GM19238 (cell line): ENCODE results near the gene SLC5A9.
"Not testable (repeated sequence)": the region's sequence is repeated elsewhere in the genome, so short reads cannot be mapped to it uniquely, and the experiment has no call there.

Experiments used
- DNase-seq: peaks from one replicate; pipeline ENCODE4 v3.0.0; 2011; ENCODE audit warnings: low spot score; ENCODE audit not compliant: insufficient read length

SLC5A9 gene

DNA sequence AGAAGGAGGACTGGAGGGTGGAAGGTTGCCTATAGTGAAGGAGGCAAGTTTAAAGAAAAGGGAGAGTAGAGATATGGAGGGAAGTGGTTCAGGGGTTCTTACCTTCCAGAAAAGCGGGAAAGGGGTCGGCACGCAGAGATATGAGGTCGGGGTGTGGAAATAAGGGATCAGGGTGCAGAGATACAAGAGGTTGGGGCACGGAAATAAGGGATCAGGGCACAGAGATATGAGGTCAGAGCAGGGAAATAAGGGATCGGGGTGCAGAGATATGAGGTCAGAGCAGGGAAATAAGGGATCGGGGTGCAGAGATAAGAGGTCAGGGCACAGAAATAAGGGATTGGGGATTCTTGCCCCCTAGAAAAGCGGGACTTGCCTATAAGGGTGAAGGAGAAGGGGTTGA is 9.1 kb upstream of the SLC5A9 start:
- DNase-seq, result not testable (repeated sequence)

DNA sequence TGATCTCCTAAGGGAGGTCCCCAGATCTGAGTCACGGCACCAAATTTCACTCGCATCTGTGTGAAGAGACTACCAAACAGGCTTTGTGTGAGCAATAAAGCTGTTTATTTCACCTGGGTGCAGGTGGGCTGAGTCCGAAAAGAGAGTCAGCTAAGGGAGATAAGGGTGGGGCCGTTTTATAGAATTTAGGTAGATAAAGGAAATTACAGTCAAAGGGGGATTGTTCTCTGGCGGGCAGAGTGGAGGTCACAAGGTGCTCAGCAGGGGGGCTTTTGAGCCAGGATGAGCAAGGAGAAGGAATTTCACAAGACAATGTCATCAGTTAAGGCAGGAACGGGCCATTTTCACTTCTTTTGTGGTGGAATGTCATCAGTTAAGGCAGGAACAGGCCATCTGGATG is 8.2 kb upstream of the SLC5A9 start:
- not testable (repeated sequence) for DNase-seq

DNA sequence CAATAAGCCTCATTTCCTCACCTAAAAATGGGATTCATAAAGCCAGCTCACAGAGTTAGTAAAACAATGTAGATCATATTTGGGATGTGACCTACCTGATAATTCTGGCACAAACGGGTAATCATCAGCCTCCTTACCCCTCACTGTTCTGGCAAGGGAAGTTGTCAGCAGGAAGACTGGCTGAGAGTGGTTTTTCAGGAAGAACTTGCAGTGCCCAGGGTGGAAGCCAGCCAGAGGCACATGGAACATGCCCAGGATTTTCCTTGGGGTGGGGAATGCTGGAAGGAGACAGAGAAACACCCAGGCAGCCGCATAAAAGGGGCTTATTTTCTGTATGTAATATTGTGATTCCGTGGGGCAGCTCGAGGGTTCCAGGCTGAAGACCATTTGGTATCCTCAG is 7.7 kb upstream of the SLC5A9 start:
- no peak for DNase-seq

DNA sequence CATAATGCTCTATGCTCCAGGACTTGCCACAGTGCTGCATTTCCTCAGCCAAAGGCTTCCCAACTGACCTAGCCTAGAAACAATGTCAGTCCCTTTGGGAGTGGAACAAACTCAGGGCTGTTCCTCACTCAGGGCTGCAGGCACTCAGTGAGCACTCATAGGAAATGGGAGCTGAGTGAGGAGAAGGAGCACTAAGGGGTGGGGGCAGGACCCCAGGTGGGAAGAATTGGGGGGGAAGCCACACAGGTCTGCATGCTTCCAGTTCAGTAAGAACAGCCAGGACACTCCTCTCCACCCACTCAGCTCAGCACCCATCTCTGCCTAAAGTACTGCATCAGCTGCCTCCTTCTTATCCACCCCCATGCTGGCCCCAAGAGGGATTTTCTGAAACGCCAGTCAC is 7.3 kb upstream of the SLC5A9 start:
- no peak for DNase-seq

DNA sequence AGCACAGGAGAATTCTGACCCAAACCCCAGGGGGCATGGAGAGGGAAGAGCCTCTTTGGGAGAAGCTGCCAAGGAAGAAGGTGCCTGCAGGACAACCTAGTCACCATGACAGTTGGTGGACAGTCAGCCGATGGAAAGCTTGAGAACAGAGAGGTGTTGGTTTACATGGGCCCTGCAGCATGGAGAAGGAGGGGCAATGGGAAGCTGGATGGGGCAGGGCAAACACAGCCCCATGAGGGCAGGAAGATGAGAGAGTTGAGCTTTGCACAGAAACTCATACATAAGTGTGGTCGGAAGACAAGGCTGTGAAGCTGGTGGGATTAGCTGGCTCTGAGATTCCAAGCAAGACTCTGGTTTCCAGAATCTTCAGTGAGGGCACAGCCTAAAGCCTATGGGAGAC is 6.6 kb upstream of the SLC5A9 start:
- no peak for DNase-seq

DNA sequence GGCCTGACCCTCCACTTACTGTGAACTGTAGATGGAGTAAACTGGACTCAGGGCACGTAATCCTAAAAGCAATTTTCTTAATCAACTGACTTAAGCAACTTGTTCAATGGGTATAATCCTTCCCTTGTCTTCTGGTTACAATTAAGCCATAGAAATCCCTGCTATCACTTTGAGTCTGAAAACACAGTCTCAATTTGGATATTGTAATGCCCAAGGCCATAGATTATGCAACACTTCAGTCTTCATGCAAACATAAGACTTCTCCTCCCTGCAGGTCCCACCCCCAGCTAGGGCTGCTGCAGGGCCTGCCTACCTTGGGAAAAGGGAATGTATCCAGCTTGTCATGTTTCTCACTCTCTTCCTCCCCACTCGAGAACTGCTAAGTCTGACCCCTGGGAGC is 6.2 kb upstream of the SLC5A9 start:
- no peak for DNase-seq

DNA sequence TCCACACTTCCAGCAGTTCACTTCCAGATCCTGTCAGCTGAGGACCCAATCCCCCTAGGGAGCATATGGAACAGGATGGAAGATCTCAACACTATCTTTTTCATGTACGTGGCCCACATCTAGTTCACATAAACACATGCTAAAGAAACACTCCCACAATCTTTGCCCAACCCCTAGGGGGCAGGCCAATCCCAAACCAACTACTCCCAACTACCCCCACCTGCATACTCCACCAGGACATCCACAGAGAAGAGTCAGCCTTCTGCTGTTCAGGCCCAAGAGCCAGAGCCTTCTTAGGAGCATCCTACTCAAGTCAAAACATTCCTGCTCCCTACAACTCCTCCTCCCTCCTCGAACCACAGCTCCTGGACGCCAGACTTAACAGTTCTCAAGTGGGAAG is 5.6 kb upstream of the SLC5A9 start:
- no peak for DNase-seq

DNA sequence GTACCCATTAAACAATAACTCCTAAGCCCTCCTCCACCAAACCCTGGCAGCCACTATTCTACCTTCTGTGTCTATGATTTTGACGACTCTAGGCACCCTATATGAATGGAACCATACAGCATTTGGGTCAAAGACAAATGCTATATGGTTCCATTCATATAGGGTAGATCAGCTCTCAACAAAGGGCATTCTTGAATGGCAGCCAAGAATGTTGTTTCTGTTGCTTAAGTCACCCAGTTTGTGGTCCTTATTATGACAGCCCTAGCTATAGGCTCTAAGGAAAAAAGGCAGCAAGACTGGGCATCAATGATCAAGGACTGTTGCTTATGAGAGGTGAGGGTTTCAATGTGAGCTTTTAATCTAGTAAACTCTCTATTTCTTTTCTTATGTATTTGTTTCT is 4.7 kb upstream of the SLC5A9 start:
- DNase-seq, result no peak

DNA sequence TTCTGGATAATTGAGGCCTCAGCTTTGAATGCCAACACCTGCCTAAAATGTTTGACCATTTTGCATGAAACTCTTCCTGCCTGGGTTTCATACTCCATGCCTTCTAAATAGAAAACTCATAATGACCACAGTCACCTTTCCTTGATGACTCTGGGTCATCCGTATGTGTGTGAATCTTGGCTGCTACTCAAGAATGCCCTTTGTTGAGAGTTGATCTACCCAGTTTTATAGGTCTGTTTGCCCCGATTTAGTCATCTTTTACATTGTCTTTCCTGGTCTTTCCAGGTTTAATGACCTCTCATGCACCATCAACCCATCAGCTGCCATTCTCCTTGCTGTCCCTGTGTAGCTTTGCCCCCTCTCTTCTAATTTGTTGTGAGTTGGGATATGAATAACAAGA is 2.7 kb upstream of the SLC5A9 start:
- no peak for DNase-seq

DNA sequence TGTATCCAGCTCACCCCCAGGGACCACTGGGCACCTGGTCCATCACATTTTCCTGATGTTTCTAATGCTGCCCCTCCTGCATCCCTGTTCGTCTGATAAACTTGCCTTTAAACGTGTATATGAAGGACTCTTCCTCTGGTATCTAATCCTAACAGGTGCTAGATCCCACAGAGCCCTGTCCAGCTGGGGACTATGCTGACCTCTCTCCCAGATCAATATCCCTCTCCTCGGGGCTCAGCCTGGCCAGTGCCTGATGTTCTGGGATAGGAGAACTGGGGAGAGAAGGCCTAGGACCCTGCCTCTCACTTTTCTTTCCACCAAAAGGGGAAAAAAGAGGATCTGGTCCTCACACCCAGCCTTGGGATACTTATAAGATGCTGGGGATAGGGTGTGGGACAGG is 1.4 kb upstream of the SLC5A9 start:
- DNase-seq, result no peak

DNA sequence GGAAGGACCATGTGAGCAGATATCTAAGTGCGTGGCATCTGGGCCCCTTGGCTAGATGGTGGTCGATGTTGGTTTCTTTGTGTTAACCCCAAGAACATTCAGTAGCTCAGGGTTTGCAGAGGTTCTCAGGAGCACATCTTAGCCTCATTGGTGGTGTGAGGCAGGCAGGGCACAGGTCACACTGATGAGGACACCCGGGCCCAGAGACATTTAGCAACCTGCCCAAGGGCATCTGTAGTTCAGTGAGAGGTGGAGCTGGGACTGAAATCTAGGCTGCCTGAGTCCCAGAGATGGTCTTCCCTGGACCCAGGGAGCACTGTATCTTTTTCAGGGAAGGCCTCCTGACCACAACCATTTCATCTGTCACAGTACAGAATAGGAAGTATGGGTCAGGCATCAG is 859 bp upstream of the SLC5A9 start:
- DNase-seq, result no peak

DNA sequence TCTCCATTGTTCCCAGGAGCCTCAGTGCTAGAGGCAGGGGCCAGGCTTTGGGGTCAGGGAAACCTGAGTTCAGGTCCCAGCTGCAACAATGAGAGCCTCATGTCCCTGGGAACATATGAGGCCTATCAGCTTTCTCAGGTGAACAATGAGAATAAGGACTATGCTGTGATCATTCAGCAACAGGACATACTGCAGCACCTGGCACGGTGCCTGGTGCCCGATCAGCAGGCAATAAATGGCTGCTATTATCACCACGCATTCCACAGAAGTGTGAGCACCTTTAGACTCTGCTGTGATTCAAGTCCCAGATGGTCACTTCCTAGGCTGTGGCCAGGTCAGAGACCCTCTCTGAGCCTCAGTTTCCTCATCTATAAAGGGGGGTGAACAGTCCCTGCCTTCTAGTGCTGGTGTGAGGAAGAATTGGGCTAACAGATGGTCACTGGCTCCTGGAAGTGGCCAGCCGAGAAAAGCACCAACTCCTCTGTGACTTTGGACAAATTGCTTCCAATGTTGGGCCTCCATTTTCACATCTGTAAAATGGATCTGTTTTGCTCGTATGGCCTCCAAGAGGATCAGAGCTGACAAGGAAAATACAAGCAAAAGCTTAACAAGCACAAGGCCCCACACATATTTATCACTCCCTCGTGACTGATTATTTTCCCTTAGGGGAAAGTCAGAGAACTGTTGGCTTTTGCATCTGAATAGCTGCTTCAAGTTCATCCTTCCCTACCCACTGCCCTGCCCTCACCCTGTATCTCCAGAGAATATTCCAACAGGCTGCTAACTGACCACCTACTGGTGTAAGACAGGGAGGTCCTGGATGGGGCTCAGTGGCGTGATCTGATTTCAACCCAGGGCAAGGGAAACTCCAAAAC is 1.1 kb downstream of the SLC5A9 start:
- DNase-seq, result no peak

DNA sequence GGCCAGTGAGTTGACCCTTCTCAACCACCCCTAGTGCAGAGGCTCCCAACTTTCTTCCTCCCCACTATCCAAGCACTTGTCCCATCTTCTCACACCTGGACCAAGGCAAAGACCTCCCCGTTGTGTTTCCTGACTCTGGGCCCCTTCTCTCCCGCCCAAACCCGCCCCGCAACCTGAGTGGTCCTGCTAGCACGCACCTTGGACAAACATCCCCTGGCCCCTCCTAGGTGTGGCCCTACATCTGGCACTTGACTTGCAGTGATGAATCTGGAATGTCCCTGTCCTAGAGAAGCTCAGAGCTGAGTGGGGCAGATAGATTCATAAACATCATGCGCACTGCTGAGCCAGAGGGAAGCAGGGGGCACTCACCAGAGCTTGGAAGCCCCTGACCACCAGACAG is 2.3 kb downstream of the SLC5A9 start:
- no peak for DNase-seq

DNA sequence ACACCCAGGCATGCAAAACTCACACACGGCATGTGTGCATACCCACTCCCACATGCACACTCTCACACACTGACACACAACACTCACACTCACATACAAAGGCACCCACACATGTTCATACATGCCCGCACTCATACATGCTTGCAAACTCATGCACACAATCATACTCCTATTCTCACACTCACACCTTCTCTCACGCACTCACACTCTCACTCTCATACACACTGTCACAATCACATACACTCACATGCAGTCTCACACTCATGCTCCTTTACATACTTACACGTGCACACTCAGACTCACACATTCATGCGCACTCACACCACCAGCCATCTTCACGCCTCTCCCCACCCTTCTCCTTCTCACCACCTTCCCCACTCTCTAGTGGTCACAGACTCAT is 3.1 kb downstream of the SLC5A9 start:
- no peak for DNase-seq

DNA sequence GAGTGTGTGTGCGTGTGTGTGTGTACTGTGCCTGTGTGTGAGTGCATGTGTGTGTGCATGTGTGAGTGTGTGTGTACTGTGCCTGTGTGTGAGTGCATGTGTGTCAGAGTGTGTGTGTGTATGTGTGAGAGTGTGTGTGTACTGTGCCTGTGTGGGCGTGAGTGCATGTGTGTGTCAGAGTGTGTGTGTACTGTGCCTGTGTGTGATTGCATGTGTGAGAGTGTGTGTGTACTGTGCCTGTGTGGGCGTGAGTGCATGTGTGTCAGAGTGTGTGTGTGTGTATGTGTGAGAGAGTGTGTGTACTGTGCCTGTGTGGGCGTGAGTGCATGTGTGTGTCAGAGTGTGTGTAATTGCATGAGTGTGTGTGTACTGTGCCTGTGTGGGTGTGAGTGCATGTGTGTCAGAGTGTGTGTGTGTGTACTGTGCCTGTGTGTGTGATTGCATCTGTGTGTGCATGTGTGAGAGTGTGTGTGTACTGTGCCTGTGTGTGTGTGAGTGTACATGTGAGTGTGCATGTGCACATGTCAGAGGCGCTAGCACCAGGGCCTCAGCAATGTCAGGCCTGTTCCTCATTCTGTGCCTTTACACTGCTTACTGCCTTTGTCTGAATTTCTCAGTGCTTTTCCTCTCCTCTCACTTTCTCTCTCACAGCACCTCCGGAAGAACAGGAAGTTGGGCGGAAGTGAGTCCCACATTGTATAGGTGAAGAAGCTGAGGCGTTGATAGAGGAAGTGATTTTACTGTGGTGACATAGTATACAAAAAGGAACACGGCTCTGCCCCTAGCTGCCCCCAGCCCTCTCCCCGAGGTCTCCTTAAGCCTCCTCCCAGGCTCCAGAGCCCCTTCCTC is 4.9 kb downstream of the SLC5A9 start:
- DNase-seq, result no peak

DNA sequence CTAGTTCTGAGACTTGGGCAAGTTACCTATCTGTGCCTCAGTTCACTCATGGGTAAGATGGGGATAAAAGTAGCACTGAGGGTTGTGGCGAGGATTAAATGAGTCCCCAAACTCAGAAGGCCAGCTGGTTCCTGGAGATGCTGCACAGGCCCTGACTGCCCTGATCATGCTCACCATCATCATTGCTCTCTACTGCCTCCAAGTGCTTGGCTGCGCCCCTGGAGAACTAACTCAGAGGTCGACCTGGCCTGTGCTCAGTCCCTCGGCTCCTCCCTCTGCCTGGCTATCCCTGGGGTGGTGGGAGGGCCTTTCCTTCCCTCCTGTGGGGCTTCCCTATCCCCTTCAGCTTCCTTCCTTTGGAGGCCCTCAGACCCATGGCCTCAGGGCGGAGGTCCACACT is 5.6 kb downstream of the SLC5A9 start:
- no peak for DNase-seq

DNA sequence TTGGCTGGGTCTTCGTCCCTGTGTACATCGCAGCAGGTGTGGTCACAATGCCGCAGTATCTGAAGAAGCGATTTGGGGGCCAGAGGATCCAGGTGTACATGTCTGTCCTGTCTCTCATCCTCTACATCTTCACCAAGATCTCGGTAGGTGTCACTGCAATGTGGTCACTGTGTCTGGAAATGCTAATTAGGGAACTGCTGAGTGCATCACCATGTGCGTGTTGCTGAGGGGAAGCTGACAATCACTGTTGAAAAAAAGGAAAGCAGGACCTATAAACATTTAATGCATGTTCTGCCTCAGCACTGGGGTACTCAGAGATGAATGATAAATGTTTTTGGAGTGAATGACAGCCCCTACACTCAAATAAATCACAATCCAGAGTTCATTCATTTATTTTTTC is 6.8 kb downstream of the SLC5A9 start:
- DNase-seq, result no peak

DNA sequence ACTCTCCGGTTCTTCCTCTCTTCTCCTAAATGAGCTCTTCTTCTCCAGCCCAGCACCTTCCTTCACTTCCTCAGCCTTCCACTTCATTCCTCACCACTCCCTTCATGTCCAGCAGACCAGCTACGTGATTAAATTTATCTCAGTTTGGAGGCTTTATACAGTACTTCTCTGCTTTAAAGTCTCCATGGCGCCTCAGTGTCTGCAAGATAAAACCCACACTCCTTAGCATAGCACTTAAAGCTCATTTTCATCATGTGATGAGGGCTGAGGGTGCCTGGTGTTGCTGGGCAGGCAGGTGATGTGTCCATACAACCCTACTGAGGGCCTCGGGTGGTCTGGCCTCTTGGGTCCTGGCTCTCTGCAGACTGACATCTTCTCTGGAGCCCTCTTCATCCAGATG is 7.7 kb downstream of the SLC5A9 start:
- DNase-seq, result no peak

DNA sequence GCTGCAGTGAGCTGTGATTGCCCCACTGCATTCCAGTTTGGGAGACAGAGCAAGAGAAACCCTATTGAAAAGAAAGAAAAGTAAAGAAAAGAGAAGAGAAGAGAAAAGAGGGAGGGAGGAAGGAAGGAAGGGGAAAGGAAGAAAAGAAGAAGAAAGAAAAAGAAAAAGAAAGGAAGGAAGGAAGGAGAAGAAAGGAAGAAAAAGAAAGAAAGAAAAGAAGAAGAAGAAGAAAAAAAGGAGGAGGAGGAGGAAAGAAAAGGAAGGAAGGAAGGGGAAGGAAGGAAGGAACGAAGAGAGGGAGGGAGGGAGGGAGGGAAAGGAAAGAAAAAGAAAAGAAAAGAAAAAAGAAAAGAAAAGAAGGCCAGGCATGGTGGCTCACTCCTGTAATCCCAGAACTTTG is 10.2 kb downstream of the SLC5A9 start:
- DNase-seq, result no peak

DNA sequence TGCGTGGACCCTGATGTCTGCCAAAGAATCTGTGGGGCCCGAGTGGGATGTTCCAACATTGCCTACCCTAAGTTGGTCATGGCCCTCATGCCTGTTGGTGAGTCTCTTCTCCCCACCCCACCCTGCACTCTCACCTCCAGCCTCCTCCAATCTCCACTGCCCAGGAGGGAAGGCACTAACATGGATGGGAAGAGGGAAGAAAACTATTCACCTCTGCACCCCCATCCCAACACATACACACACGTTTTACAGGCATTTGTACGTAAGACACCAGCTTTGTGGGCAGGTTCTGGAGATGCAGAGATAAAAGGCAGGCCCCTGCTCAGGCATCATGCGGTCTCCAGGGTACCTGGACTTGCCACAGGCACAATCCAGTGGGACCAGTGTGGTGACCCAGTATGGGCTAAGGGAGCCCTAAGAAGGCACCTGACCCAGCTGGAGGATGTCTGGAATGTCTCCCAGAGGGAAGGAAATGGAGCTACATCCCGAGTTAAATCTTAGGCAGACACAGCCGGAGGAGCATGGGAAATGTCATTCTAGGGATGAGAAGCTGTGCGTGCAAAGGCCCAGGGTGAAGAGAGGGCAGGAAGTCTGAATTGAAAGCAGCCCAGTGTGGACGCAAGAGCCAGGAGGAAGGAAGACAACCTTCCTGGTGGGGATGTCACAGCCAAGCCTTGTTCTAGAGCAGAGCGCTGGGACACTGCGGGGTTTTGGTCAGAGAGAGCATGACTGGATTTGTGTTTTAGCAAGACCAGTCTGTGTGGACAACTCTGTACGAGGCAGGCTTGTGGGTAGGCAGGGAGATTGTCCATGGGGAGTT is 11.4 kb downstream of the SLC5A9 start:
- no peak for DNase-seq

DNA sequence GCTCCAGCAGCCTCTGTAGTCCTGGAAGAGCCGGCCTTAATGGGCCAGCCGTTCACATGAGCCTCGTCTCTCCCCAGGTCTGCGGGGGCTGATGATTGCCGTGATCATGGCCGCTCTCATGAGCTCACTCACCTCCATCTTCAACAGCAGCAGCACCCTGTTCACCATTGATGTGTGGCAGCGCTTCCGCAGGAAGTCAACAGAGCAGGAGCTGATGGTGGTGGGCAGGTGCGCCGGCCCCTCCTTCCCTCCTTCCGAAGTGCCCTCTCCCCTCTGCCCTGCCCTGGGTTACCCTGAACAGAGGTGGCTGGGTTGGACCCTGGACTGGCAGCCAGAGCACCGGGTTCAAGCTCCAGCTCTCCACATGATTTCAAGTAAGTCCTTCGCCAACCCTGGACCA is 13.1 kb downstream of the SLC5A9 start:
- DNase-seq, result no peak
